Upper lobe of left lung (tissue), 6 donors: Measurements from ENCODE around the gene HMBS. TPM values are rescaled to one million over a fixed set of nuclear protein-coding genes. Genes with fewer than 3 reads are reported as not detected.

Experiments
- ATAC-seq, 2 donors: fragments of 200-7000 bp; cut with Tn5 transposase; one replicate each; pipeline ENCODE4 v1.9.1; 2022; ENCODE audit warnings: mild to moderate bottlenecking in 2 of 2, moderate library complexity in 2 of 2; ENCODE audit not compliant: low FRiP score in 2 of 2
- DNase-seq, 2 donors: peaks; one replicate each; pipeline ENCODE4 v3.0.0-alpha.2; 2019 to 2020
- H3K27ac ChIP-seq, 4 donors: fragments of 200-600 bp; sonication (generic); one replicate each; pipeline ENCODE4 v1.5.1; 2016 to 2019
- H3K27me3 ChIP-seq, 4 donors: fragments of 200-600 bp; sonication (generic); one replicate each; pipeline ENCODE4 v1.5.1; 2017 to 2019
- H3K36me3 ChIP-seq, 4 donors: fragments of 200-600 bp; sonication (generic); one replicate each; pipeline ENCODE4 v1.5.1; 2016 to 2019
- H3K4me1 ChIP-seq, 4 donors: fragments of 200-600 bp; sonication (generic); one replicate each; pipeline ENCODE4 v1.5.1; 2018 to 2019
- H3K4me3 ChIP-seq, 4 donors: fragments of 200-600 bp; sonication (generic); one replicate each; pipeline ENCODE4 v1.5.1; 2017 to 2019; ENCODE audit warnings: mild to moderate bottlenecking in 2 of 4, moderate library complexity in 1 of 4
- H3K9me3 ChIP-seq, 4 donors: fragments of 200-600 bp; sonication (generic); one replicate each; pipeline ENCODE4 v1.5.1; 2018 to 2019
- CTCF ChIP-seq, 6 experiments: fragments of 450-650 bp in 4 of 6; fragments of 200-600 bp in 2 of 6; sonication (generic) in 2 of 6; IDR thresholded peaks; one replicate each; pipeline ENCODE4 v1.5.1; 2016 to 2019; ENCODE audit warnings: antibody characterized with exemption in 6 of 6
- EP300 ChIP-seq, 4 donors: sonication (generic); formaldehyde crosslinking; IDR thresholded peaks; one replicate each; pipeline ENCODE4 v1.5.1; 2017; ENCODE audit warnings: antibody characterized with exemption in 4 of 4, control low read depth in 2 of 4
- POLR2A ChIP-seq, 4 donors: fragments of 450-650 bp; IDR thresholded peaks; one replicate each; pipeline ENCODE4 v1.5.1; 2016 to 2017; ENCODE audit warnings: antibody characterized with exemption in 4 of 4, mild to moderate bottlenecking in 2 of 4
- POLR2AphosphoS5 ChIP-seq, 2 donors: sonication (generic); formaldehyde crosslinking; IDR thresholded peaks; one replicate each; pipeline ENCODE4 v1.5.1; 2017; ENCODE audit warnings: antibody characterized with exemption in 2 of 2
- WGBS, 2 donors: methylation state at CpG; one replicate each; pipeline ENCODE4 v1.1.5; 2017 to 2018; 5-methylcytosine and 5-hydroxymethylcytosine counted together
- total RNA-seq, 6 donors: library from RNA; depleted of rRNA in 4 of 6; stranded (reverse); fragments of >200 nt in 4 of 6; gene quantifications; one replicate each; pipeline versions ENCODE4 v1.1.0 to v1.2.1, GENCODE V29; 2016 to 2021
- donor health status: DM: no; HTN: no; CAD: no; lungs with moderate emphysema.
- donor health status: DM: no; HTN: yes; CAD: no; lungs with severe emphysema.

The HMBS gene
- total RNA-seq, 6 donors from 2014 or later, result 8.4 to 20.4 (median 13.4) TPM

- peak in 1 of 2 donors; percentile 35 for ATAC-seq
- TF ChIP-seq EP300 (IDR thresholded peaks at IDR 0.05) (no peak), POLR2AphosphoS5 (IDR thresholded peaks at IDR 0.05) (no peak), CTCF (IDR thresholded peaks at IDR 0.05) (no peak), POLR2A (IDR thresholded peaks at IDR 0.05) (no peak)
Observed at GRCh38 chr11:119107538-119108145, 23.0 kb downstream of the HMBS start.

GRCh38 chr11:119108146-119108856 is 23.6 kb downstream of the HMBS start:
- H3K4me3 ChIP-seq, result peak overlapping the region; percentile 67 to 99 (median 86)
- no peak for ATAC-seq
- peaks cover 23 to 44% (median 25%) of the 10 kb centered on the region in 4 donors for H3K4me1 ChIP-seq
- H3K27me3 ChIP-seq, result no peaks in the 10 kb centered on the region
- TF ChIP-seq EP300 (IDR thresholded peaks at IDR 0.05) (no peak), POLR2AphosphoS5 (IDR thresholded peaks at IDR 0.05) (no peak), CTCF (IDR thresholded peaks at IDR 0.05) (no peak), POLR2A (IDR thresholded peaks at IDR 0.05) (no peak)
- DNase-seq, result peak in 1 of 2 donors; percentile 68
- no peaks in the 10 kb centered on the region for H3K9me3 ChIP-seq
- WGBS, 2 donors, result 10 to 20% methylated on average over 5 to 8 of the region's 8 CpGs
- H3K27ac ChIP-seq, result peak overlapping the region; percentile 81 to 93 (median 87)
- H3K36me3 ChIP-seq, result peaks cover 20 to 34% (median 26%) of the 10 kb centered on the region in 4 donors

More at GRCh38 chr11:119107538-119108145, 23.0 kb downstream of the HMBS start:
- 0% methylated on average over 11 to 20 of the region's 65 CpGs for WGBS, 2 donors
- Histone ChIP-seq H3K9me3 (no peaks in the 10 kb centered on the region), H3K27ac (peak overlapping the region; percentile 81 to 93 (median 87)), H3K27me3 (no peaks in the 10 kb centered on the region), H3K4me1 (peaks cover 29 to 50% (median 31%) of the 10 kb centered on the region in 4 donors), H3K4me3 (peak overlapping the region; percentile 67 to 99 (median 86)), H3K36me3 (peaks cover 17 to 27% (median 20%) of the 10 kb centered on the region in 4 donors)
- DNase-seq, result no peak

GRCh38 chr11:119108857-119109221 is 24.2 kb downstream of the HMBS start:
- peak overlapping the region in 3 of 4 donors; percentile 82 to 93 (median 92) for H3K27ac ChIP-seq
- no peaks in the 10 kb centered on the region for H3K9me3 ChIP-seq
- TF ChIP-seq POLR2A (IDR thresholded peaks at IDR 0.05), result no peak
- no peak for TF ChIP-seq CTCF (IDR thresholded peaks at IDR 0.05)
- no peak for TF ChIP-seq POLR2AphosphoS5 (IDR thresholded peaks at IDR 0.05)
- TF ChIP-seq EP300 (IDR thresholded peaks at IDR 0.05), result no peak
- no peak for ATAC-seq
- WGBS, 2 donors, result 60 to 88% methylated on average over 2 of the region's 2 CpGs
- H3K36me3 ChIP-seq, result peaks cover 20 to 39% (median 32%) of the 10 kb centered on the region in 4 donors
- no peak for DNase-seq
- H3K4me3 ChIP-seq, result peak overlapping the region in 3 of 4 donors; percentile 82 to 99 (median 91)
- no peaks in the 10 kb centered on the region for H3K27me3 ChIP-seq
- peaks cover 22 to 38% (median 23%) of the 10 kb centered on the region in 4 donors for H3K4me1 ChIP-seq

GRCh38 chr11:119109843-119110242 is 25.2 kb downstream of the HMBS start:
- H3K27me3 ChIP-seq, result no peaks in the 10 kb centered on the region
- DNase-seq (no peak), ATAC-seq (no peak)
- H3K4me3 ChIP-seq, result no peak overlapping the region
- peaks cover 22 to 38% (median 23%) of the 10 kb centered on the region in 4 donors for H3K4me1 ChIP-seq
- H3K27ac ChIP-seq, result peak overlapping the region in 1 of 4 donors; percentile 92
- peaks cover 22 to 49% (median 40%) of the 10 kb centered on the region in 4 donors for H3K36me3 ChIP-seq
- TF ChIP-seq POLR2AphosphoS5 (IDR thresholded peaks at IDR 0.05), result no peak
- TF ChIP-seq EP300 (IDR thresholded peaks at IDR 0.05), result no peak
- no peak for TF ChIP-seq POLR2A (IDR thresholded peaks at IDR 0.05)
- TF ChIP-seq CTCF (IDR thresholded peaks at IDR 0.05), result no peak
- H3K9me3 ChIP-seq, result no peaks in the 10 kb centered on the region
- 80% methylated on average over 2 of the region's 3 CpGs; no CpG with 5 or more reads in 1 of the 2 donors for WGBS, 2 donors
